Choroid plexus epithelial cell (primary cell): Measurements from ENCODE around the gene SLC19A2.

Source experiments
- DNase-seq: peaks from one replicate; pipeline ENCODE4 v3.0.0-alpha.2; 2010; ENCODE audit warnings: low read depth
- H3K4me3 ChIP-seq: 2 replicates; pipeline ENCODE4 v1.5.1; 2011; ENCODE audit warnings: low read depth, mild to moderate bottlenecking, control low read depth, low read length, moderate library complexity
- TF ChIP-seq, protein P1 (sequence below): conservative IDR thresholded peaks from 2 replicates; pipeline ENCODE4 v1.5.1; 2011; ENCODE audit warnings: low read depth, mild to moderate bottlenecking, control low read depth, inconsistent platforms, low read length, moderate library complexity

The SLC19A2 gene

DNA sequence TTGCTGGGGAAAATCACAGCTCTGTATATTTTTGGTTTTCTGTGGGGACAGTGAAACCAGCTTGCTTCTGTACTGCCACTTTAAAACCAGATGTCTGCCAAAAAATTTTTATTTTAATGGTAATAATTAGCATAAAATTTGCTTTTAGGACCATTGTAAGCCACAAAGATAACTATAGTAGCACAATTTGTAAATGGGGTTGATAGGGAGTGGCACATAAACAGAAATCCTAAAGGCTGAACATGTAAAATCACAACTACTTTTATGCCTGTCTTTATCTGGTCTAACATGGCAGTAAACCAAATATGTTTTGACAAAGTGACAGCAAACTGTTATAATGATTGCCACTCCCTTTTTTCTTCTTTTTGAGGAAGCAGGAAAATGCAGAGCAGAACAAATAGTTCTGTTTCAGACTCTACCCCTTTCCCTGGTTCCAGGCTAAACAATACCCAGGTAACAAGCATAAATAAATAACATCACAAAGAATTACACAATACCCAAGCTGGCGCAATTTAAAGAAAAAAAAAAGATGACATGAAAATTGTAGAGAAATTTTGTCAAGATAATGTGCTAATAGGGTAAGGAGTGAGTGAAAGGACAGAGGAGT, 34.4 kb downstream of the SLC19A2 start:
- TF ChIP-seq, protein P1, sequence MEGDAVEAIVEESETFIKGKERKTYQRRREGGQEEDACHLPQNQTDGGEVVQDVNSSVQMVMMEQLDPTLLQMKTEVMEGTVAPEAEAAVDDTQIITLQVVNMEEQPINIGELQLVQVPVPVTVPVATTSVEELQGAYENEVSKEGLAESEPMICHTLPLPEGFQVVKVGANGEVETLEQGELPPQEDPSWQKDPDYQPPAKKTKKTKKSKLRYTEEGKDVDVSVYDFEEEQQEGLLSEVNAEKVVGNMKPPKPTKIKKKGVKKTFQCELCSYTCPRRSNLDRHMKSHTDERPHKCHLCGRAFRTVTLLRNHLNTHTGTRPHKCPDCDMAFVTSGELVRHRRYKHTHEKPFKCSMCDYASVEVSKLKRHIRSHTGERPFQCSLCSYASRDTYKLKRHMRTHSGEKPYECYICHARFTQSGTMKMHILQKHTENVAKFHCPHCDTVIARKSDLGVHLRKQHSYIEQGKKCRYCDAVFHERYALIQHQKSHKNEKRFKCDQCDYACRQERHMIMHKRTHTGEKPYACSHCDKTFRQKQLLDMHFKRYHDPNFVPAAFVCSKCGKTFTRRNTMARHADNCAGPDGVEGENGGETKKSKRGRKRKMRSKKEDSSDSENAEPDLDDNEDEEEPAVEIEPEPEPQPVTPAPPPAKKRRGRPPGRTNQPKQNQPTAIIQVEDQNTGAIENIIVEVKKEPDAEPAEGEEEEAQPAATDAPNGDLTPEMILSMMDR = no peak
- no peak overlapping the region for H3K4me3 ChIP-seq
- no peak for DNase-seq

DNA sequence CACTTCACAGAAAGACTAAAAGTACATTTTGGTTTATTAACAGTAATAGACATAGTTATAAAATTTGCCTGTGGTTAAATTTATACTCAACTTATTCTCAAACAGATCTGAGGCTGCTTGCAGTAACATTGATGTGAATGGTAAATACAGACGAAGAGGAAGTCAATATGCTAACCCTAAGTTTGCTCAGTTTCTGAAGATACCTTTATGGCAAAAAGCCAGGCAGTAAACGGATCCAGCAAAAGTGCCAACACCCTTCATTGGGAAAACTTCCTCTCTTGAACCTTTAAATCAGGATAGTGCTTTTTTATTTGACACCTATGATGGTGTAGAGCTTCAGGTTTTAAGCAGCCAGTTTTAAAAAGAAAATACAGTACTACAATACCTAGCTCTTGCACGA, 41.8 kb downstream of the SLC19A2 start:
- H3K4me3 ChIP-seq = no peak overlapping the region
- DNase-seq = no peak
- TF ChIP-seq, protein P1 = no peak

DNA sequence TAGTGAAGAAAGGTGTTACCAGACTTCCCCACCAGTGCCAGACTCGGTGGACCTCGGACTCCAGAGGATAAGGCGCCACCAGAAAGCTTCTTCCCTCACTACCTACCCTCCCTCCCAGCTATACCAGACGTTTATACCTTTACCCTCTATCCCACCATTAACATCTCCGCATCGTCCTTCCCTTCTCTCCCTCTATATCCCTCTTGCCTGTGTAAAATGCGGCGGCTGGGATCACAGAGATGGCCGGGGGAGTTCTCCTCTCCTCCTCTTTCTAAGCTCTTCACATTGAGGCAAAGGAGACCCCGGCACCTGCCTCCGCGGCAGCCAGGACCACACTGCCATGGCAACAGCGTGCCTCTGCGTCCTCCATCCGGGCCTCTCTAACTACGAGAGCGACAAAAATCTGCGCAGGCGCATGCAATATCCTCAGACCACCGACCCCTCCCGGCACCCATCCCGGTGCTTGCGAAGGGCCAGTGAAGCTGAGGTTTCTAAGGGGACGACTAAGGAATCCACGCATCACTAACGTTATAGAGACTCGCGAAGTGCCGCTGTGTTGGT, 58.6 kb downstream of the SLC19A2 start, which contains the start of gene CCDC181:
TSS of gene CCDC181 (minus strand) at position 394 of the 561 bp plus-strand sequence. CDS start 2,547 bp downstream, outside the sequence.
- TF ChIP-seq, protein P1 = no peak
- H3K4me3 ChIP-seq = peak within 1 kb of the TSS; percentile 58
- DNase-seq = peak; percentile 75

DNA sequence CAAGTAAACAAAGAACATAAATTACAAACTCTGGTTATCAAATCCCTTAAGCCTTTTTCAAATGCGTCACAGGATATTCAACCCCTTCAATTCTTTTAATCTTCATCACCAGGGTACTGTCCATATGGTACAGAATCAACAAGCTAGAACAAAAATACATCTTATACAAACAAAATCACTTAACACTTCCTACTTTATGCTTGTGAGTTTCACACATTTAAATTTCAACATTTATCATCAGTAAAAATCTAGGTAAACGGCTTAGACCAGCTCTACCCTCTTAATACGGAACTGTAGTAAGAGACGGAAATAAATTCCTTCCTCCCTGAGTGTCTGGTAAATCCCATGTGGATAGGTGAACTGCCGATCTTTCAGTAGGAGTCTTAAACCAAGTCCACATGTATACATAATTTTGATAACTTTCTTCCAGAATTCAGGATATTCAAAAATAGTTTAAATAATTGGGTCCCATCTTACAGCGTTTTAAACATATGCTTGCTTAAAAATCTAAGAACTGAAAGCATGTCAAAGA, 59.5 kb downstream of the SLC19A2 start:
- DNase-seq = no peak

DNA sequence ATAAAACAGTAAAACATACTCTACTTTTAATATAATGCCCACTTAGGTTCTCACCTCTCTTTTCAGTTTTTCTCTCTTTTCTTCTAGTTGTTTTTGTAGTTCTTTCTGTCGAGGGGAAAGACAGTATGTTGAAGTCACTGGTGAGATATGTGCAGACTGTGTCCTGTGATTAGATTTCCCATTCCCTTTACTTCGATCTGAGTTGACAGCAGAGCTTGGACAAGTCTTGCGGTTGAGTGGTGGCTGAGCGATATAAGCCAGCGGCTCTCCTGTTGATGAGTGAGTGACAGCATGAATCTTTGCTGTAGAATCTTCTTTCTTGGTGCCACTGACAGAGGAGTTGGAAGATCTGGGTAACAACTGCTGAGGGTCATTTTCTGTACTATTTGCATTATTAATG, 64.4 kb downstream of the SLC19A2 start:
- TF ChIP-seq, protein P1 = no peak
- no peak overlapping the region for H3K4me3 ChIP-seq
- no peak for DNase-seq

More for the DNA sequence above, 59.5 kb downstream of the SLC19A2 start:
- TF ChIP-seq, protein P1 = no peak
- H3K4me3 ChIP-seq = no peak overlapping the region

DNA sequence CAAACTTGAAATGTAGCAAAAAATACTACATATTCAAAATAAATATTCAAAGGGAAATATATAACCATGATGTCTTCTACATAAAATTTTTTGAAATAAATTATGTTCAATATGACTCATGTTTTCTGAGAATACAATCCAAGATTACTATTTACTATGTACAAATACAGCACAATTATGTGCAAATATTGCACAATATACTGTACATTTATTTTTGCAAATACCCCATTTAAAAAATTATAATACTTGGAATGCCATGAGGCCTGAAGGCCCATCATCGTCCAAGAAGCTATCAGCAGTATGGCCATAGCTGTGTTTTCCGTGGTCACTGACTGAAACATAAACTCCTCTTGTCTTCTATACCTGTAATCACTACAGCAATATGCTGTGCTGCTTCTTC, 70.8 kb downstream of the SLC19A2 start:
- DNase-seq = no peak
- H3K4me3 ChIP-seq = no peak overlapping the region
- TF ChIP-seq, protein P1 = no peak
